ENCODE measurements around the gene TES.
A peak's percentile ranks its signal among the peaks of the same experiment; 100 is the strongest.

The TES gene

GRCh38 chr7:116194115-116194514, 16.2 kb upstream of the TES start:
- DNase-seq: no peak

DNA sequence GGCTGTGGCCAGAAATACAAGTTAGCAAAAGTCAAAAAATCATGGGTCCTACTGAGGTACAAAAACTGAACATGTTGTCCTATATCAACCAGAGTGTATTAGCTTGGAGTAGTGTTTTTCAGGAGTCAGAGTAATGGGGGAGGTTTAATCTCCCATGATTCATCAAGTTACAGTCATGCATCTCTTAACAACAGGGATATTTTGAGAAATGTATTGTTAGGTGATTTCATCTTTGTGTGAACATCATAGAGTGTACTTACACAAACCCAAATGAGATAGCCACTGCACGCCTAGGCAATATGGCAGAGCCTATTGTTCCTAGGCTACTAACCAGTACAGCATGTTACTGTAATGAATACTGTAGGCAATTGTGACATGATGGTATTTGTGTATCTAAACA, 14.9 kb upstream of the TES start:
- DNase-seq: no peak

DNA sequence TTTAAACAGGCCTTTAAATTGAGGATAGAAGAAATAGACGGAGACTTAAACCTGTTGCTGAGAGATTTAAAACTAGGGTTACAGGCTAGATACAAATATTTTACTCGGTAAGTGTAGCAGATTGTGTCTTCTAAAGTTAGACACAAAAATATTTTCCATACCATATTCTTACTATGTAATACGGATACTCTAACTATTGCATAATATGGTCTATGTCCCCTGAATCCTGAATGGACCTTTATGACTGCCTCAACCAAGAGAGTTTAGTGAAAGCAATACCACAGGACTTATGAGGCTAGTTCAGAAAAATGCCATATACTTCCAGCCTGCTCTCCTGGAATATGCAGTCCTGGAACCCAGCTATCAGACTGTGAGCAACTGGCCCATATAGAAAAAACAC, 13.4 kb upstream of the TES start:
- DNase-seq: no peak

GRCh38 chr7:116197360-116197759, 13.0 kb upstream of the TES start:
- DNase-seq: no peak

DNA sequence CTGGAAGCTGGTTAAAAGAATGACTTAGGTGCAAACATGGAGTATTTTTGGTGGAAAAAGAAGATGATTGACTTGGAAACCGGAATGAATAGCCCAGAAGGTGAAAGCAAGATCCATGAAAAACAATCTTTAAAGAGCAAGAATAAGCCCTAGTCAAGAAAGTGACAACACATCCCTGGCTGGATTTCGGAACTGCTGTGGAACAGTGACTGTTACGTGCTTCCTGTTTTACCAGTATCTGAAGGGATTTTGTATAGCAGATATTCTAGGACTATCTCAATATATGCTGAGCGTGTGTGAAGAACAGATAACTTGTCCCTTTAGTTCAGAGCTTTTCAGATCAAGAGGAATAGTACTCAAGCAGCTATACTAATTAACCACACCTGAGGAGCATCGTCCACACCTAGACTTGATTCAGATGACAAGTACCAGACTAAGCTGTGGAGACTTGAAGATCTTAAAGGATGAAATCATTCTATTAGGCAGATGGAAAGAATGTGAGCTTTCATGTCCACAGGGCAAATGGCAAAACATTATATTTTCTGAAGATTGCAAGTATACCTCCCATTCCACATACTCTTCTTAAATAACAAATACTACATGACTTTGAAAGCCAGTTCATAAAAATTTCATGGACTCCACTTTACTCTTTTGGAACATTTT, 11.5 kb upstream of the TES start:
- no peak for DNase-seq

DNA sequence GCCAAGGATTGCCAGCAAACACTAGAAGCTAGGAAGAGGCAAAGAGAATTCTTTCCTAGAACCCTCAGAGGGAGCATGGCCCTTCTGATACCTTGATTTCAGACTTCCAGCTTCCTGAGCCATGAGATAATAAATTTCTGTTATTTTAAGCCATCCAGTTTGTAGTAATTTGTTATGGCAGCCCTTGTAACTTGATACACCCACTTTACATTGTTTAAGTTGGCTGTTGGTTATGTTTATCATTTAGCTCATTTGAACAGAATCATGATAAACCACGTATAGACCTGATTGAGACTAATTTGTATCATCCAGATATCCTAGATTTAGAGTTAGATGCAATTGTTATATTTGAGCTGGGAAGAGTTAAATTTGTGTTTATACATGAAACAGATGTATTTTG, 9.4 kb upstream of the TES start:
- DNase-seq: no peak

DNA sequence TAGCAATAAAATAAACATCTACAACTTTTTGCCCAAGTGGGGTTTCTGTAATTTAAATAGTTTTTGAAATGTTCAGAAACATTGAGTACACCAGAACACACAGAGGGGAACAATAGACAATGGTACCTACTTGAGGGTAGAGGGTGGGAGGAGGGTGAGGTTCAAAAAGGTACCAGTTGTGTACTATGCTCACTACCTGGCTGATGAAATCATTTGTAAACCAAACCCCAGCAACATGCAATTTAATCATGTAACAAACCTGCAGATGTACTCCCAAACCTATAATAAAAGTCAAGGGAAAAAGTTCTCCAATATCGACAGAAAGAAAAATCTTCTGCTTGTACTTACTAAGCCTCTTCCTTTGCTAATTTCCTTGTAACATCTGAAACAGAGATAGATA, 4.2 kb upstream of the TES start:
- no peak for DNase-seq

- DNase-seq: no peak
These were observed 1.4 kb upstream of the TES start for GRCh38 chr7:116208919-116209318.

DNA sequence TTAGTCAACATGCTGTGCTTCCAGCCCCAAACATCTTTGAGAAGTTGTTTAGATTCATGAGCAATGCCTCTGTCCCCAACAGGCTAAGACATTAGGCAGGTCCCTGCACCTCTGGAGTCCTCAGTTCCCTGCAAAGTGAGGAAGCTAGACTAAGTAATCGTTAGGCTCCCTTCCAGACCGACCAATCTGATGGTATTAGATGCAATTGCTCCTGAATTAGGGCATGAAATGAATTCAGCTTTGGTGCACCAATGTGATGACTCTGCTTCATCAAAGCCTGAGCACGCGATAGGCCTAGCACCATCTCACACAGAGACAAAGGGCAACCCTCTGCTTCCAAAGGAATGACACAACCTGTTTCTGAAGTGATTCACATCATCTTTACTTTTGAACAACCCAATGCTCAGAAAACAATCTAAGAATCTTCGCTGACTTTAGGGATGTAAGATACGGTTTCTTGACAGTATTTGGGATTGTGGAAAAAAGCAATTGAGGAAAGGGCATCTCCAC, 723 bp upstream of the TES start:
- no peak for DNase-seq

- peak; percentile 85 for DNase-seq
These were observed 920 bp downstream of the TES start for GRCh38 chr7:116211006-116211912.

- no peak for DNase-seq
These were observed 1.7 kb downstream of the TES start for GRCh38 chr7:116211913-116212596.

DNA sequence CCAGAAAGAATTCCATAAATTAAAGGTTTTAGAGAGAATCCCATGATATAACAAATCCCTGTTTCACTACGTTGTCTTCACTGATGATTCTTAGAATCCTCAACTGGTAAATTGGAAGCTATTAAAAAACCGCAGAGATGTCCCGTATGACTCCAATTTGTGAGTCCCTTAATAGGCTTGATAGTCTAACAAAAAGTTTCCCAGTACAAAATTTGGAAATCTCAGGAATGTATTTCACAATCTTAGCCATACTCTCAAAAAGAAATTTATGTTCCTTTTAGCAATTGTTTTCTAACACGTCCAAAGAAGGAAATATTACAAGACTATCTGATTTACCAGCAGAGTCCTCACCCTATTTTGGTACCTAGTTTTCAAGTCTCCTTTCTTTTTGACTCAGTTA, 2.5 kb downstream of the TES start:
- no peak for DNase-seq

GRCh38 chr7:116213361-116214130, 3.2 kb downstream of the TES start:
- DNase-seq: no peak

DNA sequence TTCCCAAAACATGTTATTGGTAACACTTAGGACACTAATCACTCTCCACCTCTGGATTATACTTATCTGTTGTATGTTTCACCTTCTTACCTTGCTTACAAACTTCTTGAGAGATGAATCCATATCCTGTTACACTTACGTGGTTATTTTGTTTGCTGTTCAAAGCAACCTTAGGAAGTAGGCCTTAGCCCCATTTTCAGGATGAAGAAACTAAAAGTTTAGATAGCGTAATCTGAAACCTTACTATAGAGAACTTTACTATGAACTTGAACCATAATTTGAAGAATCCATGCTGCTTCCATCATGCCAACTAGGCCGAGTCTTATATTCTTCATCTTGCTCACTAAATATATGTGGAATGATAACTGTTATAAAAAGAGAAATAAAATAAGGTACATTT, 4.6 kb downstream of the TES start:
- DNase-seq: no peak

GRCh38 chr7:116215551-116215950, 5.2 kb downstream of the TES start:
- DNase-seq: no peak

DNA sequence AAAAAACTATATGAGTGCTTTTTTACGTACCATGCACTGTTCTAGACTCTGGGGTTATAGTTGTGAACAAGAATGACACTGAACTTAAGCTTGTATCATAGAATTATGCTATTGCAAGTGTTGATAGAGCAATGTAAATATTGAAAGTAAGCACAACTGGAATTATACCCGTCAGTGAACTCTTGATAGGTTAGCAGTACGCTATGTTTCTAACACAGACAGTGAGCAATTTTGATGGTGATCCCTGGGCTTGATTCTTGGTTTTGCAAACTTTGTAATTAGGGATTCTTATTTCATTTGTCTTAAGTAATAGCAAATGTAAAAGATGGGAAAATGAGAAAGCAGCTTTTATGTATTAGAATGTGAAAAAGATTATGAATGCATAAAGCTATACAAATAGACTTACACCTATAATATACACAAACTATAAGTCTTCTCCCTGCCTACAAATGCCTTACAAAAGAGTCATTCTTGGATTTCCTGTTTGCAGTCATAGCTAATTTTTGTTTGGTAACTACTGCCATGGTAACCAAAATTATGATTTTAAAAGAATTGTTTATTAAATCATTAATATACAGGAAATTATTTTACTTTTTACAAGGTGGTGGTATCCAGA, 6.7 kb downstream of the TES start:
- no peak for DNase-seq

DNA sequence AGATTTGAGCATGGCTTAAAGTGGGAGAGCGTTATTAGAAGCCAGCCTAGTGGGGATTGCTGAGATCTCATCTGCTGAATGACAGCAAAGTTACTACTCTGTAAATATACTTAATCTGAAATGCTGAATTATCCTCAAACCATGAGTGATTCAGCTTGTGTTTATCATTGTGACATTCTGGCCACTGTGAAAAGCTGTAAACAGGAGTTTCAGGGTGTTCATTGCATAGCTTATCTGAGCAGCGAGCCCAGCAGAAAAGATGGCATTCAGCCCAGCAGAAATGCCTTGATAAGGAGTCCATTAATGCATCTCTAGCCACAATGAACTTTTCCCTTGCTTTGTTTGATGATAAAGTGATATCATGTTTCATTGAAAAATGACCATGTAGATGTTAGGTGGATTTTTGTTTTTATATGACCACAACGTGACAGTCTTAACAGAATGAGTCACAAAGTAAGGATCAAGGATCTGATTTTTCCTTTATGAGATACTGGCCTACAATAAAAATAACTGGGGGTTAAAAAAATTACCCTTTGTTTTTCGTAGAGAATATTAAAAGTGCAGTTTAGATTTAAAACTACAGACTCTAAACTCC, 7.8 kb downstream of the TES start:
- DNase-seq: no peak

DNA sequence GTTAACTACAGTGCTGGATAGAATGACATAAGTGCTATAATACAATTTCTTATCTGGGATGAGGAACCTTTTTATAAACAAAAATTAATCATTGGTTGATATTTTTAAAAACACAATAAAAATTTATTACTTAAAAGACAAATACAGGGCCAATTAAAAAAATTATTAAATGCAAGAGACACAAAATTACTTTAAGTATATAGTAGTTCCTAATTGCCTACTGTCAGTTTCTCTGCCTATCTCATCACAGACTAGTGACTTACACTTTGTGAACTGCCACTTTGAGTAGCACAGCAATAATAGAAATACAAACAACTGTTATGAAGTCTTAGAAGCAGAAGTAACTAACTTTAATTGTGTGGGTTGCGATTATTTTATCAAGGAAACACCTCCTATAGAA, 8.4 kb downstream of the TES start:
- no peak for DNase-seq

DNA sequence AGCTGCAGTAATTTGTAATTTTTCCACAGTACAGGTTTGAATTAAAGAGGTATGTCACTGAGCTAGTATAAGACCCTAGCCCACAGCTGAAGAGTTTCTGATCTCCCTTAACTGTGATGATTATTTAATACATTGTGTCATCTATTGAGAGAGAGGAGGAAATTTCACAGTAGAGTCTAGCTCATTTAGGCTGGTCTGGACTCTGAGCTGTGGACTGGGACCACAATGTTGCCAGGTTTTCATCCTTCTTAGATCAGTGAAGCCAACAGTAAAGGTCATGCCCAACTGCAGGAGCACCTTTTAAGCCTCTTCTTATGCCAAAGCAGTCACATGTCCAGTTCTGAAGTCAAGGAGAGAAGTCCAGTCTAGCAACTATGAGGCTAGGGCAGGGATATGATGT, 8.9 kb downstream of the TES start:
- DNase-seq: no peak

DNA sequence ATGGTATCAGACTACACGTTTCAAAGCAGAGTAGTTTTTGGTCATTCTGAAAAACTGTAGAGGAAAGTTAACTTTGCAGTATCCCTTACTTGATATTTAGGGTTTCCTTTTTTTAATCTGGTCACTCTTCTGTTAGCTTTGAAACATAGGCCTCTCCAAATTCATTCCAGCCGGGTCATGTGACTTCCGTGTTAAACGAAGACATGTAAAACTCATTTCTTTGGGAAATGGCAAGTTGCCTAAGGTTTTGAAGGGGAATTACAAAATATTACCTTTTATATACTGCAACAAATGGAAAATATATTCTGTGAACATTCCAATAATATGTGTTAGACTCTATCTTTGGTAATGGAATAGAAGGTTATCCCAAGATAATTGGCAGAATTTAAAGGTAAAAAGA, 9.5 kb downstream of the TES start:
- no peak for DNase-seq

GRCh38 chr7:116222501-116222900, 12.2 kb downstream of the TES start:
- no peak for DNase-seq

DNA sequence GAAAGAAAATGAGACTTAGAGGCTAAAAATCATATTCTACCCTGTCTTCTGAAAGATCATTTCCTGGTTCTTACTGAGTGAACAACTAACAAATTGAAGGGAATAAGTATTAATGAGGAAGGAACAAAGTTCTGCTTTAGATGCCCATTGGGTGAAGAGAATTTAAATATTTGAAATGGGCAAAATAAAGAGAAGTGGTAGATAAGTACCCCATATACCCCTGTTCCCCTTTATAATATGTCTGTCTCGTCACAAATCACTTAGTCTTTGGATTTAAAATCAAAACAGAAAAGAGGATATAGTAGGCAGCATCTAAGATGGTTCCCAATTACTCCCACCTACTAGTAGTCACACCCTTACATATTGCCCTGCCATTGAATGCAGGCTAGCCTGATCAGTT, 13.2 kb downstream of the TES start:
- DNase-seq: no peak

Data from activated CD4-positive, alpha-beta T cell treated with anti-CD3 and anti-CD28 coated beads, Interleukin-2, amount 50 U/mL, for 16 hours (primary cell).